ENCODE results near the gene BTNL2.

The BTNL2 gene

DNA sequence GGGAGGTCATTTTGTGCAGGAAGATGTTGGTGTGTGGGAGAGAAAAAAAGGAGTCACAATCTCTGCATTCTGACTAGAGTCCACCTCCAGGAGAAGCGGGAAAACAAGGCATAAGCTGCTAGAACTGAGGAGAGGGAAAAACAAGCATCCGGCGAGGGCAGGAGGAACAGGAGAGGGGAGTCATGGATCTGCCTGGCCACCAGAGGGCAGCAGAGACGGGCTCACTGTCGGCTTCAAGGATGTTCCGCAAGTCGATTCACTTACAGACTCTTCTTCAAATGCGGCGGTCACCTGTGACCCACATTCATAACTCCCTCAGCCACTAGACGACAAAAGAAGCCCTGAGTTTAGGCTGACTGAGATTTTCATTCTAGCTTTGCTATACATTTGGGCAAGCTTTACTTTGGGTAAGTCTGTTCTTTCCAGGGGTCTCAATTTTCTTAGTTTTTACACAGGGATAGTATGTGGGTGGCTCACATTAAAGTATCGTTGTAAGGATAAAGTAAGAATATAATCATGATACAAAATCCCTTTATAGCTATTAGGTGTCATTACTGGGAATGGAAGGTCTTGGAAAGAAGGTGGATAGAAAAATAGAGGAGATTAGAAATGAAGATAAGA lies 6.6 kb upstream of the BTNL2 start:
- DNase-seq = no peak

DNA sequence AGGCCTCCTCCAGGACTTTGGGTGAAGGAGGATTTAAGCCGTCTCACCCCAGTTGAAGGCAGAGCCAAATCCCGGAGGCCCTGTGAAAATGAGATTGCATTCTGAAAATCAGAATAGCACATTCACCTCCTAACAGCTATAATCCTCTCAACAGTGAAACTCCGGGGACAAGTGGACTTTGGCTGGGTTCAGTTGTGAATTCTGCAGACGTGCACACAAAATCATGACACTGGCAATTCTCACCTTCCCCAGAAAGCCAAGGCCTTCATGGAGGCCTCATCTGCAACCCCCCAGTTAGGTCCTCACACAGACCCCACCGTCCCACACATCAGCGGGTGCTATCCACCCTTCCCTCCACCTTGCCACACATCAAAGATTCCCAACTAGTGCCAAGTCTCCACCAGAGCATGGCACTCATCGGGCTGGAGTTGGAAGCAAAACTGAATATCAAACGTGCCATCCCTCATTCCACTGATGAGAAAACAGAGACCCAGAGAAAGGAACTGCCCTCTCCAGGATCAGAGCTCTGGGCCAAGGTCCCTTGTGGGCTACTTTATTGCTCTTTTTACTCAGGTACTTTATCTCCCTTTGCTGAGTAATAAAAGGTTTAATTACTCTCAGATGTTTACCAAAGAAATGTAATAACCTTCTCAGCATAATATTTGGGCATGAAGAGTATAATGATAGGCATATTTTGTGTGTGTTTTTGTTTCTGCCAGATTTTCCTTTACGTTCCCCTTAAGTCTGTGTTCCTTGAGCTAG lies 4.8 kb upstream of the BTNL2 start:
- no peak for DNase-seq

DNA sequence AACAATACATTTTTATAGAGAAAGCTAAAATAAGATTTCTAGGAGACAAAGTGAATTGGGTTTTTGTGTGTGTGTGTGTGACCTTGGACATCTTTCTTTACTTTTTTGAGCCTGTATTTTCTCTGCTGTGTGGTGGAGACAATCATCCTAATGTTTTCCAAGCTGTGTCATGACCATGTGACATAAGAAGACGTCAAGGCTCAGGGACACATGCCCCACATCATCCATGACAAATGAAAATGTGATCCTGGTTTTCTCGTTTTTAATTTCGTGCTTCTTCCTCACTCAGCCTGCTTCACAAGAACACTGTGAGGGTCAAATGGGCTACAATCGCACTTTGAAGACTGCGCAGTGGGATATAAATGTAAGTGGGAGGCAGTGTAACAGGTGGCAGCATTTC lies 3.9 kb upstream of the BTNL2 start:
- DNase-seq = no peak

DNA sequence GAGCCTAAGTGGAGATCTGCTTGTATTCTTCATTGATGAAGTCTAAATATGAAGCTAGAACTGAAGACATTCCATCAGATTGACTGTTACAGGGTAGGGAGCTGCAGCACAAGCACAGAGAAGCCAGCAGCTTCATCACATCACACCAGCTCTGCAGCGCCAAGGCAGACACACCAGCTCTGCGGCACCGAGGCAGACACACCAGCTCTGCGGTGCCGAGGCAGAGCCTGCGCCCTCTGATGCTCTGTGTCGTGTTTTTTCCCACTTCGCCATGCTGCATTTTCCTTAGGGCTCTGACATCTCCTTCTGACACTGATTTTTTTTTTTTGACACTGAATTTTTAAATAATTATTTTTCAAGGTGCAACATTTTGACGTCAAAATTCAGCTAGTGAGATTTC lies 784 bp downstream of the BTNL2 start:
- no peak for DNase-seq

DNA sequence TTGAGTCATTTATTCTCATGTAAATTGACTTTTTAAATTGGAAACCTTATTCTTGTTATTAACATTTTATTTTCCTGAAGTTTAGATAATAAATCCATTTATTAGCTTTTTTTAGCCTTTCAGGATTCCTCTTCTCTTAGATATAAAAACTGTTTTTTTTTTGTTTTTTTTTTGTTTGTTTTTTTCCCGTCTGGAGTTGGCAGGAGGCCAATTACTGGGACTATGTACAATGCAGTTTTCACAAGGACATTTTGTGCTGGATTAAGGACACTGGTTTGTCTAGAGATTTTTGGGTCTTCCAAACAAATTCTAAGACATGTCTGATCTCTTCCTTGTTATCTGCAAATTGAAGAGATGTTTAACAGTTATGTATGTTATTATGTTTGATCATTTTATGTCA lies 1.3 kb downstream of the BTNL2 start:
- DNase-seq = no peak

DNA sequence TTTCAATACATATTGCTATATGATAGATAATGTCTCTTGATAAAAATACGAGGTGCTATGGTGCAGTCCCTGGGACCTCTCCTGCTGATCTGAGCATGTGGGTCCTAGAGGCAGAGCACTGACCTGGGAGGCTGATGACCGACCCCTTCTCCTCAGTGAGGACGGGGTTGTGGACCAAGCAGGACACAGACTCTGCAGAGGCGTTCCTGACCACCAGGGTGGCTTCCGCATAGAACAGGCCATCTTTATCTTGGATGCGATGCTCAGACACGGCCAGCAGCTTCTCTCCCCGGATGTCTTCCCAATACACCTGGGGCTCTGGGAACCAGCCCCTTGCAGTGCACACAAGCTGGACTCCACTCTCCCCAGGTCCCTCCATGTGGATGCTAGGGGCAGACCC lies 4.2 kb downstream of the BTNL2 start:
- no peak for DNase-seq

DNA sequence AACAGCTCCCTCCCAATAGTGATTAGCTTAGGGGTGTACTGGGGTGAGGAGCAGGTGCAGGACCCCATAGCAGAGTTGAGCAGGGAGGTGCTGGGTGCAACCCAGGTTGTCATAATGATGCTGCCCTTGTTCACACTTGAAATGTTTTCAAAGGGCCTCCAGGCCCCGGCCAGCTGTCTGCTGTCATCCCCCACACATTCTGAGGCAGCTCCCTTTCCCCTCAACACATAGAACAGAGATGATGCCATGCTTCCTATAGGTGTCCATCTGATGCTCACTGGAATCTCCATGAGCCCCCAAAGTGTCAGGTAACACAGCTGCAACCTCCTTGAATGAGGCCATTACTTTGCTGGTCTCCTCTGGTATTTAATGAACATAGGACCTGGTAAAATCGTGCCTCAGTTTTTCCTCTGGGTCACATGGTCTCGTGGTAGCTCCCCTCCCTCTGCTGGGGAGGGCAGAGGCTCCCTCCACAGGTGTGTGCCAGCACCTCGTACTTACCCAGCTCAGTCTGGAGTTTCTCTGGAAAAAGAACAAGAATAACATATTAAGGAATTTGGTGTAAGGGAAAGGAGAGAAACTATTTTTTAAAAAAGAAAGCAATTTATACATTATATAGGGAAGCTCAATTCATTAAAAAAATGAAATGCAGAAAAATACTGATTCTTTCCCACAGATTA lies 5.6 kb downstream of the BTNL2 start:
- no peak for DNase-seq

DNA sequence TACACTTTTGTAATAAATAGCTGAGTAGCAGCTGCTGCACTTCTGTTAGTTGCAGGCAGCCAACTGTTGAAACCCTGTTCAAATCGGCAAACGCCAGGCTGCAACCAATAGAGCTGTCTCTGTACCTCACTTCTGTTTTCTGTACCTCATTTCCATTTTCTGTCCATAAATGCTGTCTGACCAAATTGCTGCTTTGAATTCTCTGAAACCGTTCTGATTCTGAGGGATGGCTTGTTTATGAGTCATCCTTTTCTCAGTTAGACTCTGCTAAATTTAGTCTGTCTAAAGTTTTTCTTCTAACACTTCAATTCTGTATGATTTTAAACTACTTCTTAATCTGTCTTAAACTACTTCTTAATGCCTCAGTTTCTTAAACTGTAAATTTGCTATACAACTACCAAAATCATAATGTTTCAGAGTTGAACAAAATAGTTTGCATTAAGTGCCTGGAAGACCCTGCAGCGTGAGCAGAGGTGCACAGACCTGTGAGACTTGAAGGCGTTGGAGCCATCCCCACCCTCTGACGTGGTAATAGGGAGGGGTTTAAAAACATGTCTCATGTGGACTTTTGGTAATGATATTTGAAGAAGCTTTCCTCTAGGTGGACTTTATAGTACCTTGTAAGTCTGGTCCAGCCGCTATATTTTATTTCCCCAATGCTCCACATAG lies 9.6 kb downstream of the BTNL2 start:
- DNase-seq = no peak

DNA sequence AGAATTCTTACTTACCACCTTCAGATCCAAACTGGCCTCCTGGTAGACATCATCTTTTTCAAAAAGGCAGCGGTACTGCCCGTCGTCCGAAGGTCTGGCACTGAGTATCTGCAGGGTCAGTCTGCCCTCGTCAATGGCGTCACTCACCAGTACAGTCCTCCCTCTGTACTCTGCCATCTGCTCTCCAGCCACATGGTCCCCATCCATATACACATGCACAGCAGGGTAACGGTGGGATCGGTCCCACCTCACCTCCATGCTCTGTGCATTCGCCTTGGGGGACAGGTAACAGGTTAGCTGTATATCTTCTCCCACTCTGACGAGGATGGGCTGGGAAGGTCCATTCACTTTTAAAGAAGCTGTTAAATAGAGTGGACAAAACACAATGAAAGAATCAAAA lies 11.0 kb downstream of the BTNL2 start:
- DNase-seq = no peak

DNA sequence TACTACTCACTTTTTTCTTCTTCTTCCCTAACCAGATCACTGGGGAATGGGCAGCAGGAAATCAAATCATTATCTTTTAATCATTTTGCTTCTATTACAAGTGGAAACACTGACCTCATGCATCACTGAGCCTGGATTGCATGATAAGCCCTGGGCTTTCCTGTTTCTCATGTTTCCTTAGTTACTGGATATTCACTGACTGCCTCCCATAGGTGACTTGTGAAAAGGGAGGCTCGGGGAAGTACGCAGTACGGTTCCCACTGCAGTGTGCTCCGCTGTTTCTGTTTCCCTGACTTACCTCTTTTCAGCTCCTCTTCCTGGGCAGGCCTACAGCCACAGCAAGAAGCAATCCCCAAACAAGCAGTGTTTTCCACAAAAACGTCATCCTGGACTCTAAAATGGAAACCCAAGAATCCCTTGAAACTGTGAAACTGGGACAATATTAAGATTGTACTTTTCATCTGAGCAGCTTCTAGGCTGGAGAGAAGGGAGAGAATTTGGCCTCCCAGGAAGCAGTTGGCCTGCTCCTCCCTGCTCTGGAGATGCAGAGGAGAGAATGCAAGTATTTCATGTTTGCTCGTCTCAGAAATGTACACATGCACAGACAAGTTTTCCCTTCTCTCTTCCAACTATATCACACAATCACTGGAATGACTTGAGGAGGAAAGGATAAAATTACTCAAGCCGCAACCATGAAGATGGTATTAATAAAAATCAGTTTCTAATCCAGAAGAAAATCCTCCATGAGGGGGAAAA lies 13.1 kb downstream of the BTNL2 start:
- DNase-seq = no peak

DNA sequence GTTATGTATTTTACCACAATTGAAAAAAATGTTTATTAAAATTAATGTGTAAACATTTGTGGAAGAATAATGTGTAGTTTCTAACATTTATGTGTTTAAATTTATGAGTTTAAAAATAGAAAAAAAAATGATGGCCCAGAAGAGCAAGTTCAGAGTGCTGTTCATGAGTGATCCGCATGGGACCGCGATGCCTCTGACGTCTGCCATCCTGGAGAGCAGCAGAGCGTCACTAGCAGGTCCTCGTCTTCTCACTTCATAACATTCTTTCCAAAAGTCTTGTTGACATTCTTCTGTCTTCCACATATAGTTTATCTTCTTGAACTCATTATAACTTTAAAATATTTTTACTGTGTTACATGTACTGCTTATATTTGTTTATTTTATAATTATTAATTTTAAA lies 15.5 kb downstream of the BTNL2 start:
- no peak for DNase-seq

DNA sequence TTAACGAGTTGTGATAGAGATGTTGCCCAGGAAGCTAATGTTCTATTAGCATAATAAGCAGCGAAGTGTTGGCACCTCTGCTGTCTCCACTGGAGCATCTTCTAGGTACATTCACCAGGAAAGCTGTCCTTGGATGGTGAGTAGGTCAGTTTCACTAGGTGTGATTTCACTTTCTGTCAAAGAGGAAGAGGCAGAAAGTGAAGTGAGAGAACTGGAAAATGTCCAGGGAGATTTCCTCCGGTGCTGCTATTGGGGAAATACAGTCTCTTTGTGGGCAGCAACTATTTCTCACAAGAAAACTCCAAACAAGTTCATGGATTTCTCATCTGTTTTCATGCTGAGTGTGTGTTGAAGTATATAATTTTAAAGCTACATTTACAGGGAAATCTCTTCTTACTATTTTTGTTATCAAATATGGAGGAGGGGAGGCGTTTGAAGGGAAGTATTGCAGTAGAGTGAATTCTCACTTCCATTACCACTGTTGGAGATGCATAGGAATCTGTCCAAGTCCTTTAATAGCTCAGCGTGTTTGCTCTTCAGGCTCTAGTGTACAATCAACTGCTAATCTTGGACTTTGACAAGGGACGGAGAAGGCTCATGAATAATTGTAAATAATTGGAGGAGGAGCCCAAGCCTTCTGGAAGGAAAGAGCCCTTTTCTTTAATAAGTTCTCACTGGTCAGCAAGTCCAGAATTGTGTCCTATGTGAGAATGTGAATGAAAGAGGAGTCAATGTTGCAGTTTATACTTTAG lies 19.2 kb downstream of the BTNL2 start:
- DNase-seq = no peak

DNA sequence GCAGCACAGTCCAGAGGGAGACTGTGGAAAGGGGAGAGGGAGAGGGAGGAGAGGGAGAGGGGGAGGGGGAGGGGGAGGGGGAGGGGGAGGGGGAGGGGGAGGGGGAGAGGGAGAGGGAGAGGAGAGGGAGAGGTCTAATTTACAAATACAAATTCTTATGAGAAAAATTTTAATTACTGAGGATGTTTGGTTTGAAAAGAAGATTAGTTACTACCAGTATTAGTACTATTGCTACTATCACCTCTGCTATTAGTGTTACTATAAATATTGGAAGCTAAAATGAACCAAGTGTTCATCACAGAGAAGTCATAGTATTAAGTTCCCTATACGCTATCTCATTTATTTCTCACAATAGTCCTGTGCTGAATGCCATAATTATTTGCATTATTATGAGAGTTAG lies 20.9 kb downstream of the BTNL2 start:
- DNase-seq = no peak

DNA sequence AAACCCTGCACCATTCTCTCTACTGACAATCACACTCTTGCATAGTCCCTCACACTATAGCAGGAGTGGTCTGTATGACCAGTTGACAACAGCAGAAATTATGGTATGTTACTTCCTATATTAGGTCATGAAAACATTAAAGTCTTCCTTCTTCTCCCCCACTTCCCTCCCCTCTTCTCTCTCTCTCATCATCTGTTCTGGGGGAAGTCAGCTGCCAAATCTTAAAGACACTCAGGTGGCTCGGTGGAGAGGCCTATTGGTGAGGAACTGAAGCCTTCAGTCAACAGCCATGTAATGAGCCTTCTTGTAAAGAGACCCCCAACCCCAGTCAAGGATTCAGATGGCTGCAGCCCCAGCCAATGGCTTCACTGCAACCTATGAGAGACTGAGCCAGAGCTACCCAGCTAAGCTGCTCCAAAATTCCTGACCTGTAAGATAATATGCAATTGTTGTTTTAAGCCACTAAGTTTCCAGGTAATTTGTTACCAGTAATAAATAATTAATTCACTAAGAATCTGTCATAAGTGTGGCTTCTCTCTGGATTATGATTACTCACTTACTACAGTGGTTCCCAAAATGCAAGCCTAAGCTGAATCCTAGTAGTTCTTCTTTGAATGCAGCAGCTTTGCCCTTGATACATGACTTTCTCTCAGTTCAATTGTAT lies 24.1 kb downstream of the BTNL2 start:
- no peak for DNase-seq

DNA sequence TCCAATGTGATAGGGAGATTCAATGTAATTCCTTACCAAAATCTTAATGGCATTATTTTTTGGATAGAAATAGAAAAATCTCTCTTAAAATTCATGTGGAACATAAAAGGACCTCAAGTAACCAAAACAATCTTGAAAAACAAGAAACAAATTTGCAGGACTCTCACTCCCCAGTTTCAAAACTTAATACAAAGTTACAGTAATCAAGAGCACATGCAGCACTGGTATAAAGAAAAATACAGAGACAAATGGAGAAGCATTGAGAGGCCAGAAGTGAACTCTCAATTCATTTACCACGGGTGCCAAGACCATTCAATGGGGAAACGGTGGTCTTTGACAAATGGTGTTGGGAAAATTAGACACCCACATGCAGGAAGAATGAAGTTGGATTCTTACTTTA lies 27.4 kb downstream of the BTNL2 start:
- no peak for DNase-seq

DNA sequence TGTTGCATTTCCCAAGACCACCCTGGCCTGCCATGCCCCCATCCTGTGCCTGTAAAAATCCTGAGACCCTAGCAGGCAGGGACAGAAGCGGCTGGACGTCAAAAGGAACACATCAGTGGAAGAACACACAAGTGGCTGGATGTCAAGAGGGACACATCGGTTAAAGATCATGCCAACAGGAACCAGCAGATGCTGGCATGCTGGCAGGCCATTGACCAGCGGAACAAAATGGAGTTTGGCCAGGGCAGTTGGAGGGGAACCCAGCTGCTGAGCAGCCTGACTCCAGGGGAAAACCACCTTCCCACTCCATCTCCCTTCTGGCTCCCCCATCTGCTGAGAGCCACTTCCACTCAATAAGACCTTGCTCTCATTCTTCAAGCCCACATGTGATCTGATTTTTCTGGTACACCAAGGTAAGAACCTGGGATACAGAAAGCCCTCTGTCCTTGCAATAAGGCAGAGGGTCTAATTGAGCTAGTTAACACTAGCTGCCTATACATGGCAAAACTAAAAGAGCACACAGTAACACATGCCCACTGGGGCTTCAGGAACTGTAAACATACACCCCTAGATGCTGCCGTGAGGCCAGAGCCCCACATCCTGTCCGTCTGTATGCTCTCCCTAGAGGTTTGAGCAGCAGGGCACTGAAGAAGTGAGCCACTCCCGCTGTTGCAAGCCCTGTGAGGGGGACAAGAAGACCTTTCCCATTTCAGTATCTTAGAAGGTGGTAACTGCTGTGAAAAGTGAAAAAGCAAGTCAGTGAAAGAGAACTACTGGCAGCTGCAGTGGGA lies 31.0 kb downstream of the BTNL2 start:
- DNase-seq = no peak

DNA sequence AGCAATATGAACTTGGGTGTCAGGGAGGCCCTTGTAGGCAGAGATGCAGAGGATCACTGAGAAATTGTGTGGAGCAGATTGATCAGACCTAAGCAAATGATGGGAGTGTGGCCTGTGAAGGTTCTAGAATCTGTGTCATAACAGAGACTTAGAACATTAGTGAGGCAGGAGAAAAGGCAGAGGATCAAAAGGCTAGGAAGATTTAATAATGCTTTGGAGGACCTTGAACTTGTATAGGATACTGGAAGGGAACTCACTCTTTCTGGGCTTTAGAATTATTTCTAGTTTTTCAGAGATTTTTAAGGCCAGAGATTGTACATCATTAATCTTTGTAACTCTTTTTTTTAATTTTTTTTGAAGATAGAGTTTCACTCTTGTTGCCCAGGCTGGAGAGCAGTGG lies 35.2 kb downstream of the BTNL2 start, which contains the start of gene TSBP1:
Gene TSBP1, minus strand, starts transcription at position 101 of the 400 bp plus-strand sequence. CDS start 197 bp downstream, outside the sequence.
- no peak for DNase-seq

DNA sequence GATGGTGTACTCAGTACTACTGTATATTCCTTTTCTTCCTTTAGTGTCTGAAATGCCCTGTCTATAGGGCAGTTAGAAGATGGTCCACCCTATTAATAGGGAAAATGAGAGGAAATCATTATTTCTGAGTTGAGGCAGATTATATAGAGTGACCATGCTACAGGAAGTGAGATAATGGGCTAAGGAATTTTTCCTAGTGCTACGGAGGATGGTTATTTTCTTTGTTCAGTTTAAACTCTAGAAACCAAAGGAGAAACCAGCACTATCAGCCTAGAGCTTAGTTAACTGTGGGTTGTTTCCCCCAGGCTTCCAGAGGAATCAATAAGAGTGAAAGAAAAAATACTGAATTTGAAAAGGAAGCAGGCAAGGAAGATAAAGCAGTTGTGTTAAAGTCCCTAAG lies 35.8 kb downstream of the BTNL2 start:
- no peak for DNase-seq

DNA sequence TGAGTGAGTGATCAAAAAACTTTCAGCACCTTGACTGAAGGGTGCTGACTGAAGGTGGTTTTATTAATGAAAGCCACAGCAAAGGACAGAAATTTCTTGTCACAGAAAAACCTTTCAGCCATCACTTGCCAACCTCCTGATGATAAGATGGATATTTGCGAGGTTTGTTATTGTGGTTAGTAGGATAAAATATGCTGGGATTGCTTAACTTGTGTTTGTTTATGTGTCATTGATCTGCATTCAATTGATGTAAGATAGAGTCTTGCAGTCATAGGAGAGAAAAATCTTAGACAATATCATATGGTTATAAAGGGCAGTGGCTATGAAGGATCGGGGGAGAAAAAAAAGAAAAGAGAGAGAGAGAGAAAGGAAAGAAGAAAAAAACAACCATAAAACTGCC lies 36.5 kb downstream of the BTNL2 start:
- no peak for DNase-seq

DNA sequence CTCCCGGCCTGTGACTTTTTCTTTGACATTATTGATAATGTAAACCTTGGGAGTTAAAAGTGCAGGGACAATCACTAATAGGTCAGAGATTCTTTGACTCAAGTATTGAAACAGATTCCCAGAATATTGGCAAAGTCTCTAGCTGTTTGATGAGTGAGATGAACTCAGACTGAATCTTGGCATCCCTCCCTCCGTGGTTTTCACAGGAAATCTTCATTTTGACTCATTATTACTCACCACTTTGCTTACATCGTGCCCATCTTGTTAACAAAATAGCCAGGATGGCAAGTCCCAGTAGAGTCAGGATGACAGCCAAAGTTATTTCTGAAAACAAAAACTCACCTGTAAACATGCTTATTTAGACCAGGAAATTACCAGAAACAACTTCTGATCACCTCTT lies 37.3 kb downstream of the BTNL2 start:
- no peak for DNase-seq

DNA sequence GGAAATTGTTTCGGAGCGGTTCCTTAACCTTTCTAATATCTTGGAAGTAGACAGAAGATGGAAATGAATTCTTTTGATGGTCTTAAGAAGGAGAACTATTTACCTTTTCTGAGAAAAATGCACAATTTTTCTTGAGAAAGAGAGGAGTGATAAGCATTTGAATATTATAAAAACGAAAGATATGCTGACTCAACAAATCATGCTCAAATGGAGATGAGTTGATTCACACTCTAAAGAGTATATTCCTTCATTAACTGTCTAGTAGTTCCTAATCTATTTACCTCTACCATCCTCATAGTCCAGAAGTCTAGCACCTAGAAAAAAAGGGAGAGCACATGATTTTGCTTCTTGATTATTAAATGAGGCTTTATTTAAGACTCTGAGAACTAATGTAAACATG lies 39.3 kb downstream of the BTNL2 start:
- DNase-seq = no peak

Measured in NCI-H2081 treated with DMSO at 0.1 percent for 48 hours (cell line).